Fibroblast of villous mesenchyme (primary cell): Measurements from ENCODE around the gene POLD3. TPM values are rescaled to one million over a fixed set of nuclear protein-coding genes. Genes with fewer than 3 reads are reported as not detected.

Experiments used
- DNase-seq: peaks from one replicate; pipeline ENCODE4 v3.0.0-alpha.2; 2010; ENCODE audit warnings: low read depth
- H3K4me3 ChIP-seq: 2 replicates; pipeline ENCODE4 v1.5.1; 2011; ENCODE audit warnings: low read depth, mild to moderate bottlenecking, low read length
- CTCF ChIP-seq: IDR thresholded peaks from 2 replicates; pipeline ENCODE4 v1.5.1; 2012; ENCODE audit warnings: low read depth, mild to moderate bottlenecking, low read length; ENCODE audit not compliant: insufficient read depth
- total RNA-seq: library from RNA; depleted of rRNA; stranded (reverse); fragments of >200 nt; gene quantifications from 2 replicates; pipeline ENCODE4 v1.2.3, GENCODE V29; 2012

Gene POLD3
- total RNA-seq, 1 donor: 13.8 TPM

- no peak overlapping the region for H3K4me3 ChIP-seq
- TF ChIP-seq CTCF: no peak
- no peak for DNase-seq
These were observed 50.5 kb downstream of the POLD3 start for GRCh38 chr11:74642912-74643311.

- no peak for DNase-seq
- TF ChIP-seq CTCF: no peak
- H3K4me3 ChIP-seq: no peak overlapping the region
These were observed 51.7 kb downstream of the POLD3 start for GRCh38 chr11:74644081-74644480.

- DNase-seq: no peak
- no peak for TF ChIP-seq CTCF
- no peak overlapping the region for H3K4me3 ChIP-seq
These were observed 53.8 kb downstream of the POLD3 start for GRCh38 chr11:74646215-74646614.

GRCh38 chr11:74646954-74647353, 54.6 kb downstream of the POLD3 start:
- no peak overlapping the region for H3K4me3 ChIP-seq
- TF ChIP-seq CTCF: no peak
- no peak for DNase-seq

GRCh38 chr11:74647404-74647803, 55.0 kb downstream of the POLD3 start:
- TF ChIP-seq CTCF: no peak
- no peak for DNase-seq
- H3K4me3 ChIP-seq: no peak overlapping the region

GRCh38 chr11:74647831-74648230, 55.4 kb downstream of the POLD3 start:
- no peak for TF ChIP-seq CTCF
- no peak for DNase-seq

GRCh38 chr11:74648894-74649293, 56.5 kb downstream of the POLD3 start:
- H3K4me3 ChIP-seq: no peak overlapping the region
- no peak for TF ChIP-seq CTCF
- no peak for DNase-seq

More at GRCh38 chr11:74647831-74648230, 55.4 kb downstream of the POLD3 start:
- no peak overlapping the region for H3K4me3 ChIP-seq
